NCI-H2227 (cell line): ENCODE results near the gene GALNT17.

Experiments used
- DNase-seq: peaks from one replicate; lab custom pipeline; 2025; ENCODE audit not compliant: unreplicated experiment; lab: John Stamatoyannopoulos, UW

Gene GALNT17

DNA sequence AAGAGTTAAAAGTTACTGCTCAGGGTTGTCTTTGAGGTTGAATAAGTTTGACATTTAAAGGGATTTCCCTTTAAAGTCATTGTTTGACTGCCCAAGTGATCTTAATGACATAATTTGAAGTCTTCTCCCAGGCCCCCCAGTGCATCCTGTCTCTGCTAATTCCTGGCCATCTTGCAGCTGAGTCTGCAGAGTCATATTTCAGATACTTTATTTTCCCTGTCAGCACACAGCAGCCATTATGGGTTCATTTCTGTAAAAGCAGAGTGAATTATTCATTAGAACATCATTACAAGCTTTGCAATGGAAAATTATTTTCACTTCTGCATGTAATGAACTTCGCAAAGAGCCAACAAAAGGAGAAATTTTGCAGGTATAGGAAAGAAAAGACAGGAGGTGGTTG lies 536.6 kb downstream of the GALNT17 start:
- no peak for DNase-seq

DNA sequence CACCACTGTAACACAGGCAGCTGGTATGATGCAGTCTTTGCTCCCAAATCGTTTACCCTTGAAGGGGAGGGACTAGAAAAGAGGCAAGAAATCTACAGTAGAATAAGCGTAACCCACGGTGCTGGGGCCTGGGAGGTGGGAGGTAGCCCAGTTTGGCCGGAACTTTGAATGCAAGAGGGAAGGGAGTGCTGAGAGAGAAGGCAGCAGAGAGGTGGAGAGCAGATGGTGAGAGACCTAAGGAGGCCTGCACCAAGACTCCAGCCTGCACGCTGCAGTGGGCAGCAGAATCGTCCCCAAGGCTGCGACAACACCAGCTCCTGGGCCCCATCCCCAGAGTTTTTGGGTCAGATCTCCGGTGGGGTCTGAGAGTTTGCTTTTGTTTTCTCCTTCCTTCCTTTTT lies 547.5 kb downstream of the GALNT17 start:
- DNase-seq: no peak

DNA sequence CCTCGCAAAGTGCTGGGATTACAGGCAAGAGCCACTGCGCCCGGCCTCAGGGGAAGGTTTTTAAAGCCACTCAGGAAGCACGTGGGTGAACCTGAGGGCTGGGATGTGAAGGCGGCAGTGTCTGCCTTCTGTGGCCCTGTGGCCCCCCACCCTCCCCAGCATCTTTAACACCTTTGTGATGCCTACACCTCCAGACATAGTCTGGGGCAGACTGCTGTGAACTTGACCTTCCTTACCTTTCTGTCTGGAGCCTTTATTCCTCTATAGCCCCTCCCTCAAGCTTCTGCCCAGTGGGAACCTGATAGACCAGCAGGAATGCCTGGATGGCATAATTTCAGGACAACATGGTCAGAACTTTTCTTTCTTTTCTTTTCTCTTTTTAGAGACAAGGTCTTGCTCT lies 550.2 kb downstream of the GALNT17 start:
- no peak for DNase-seq

GRCh38 chr7:71682841-71683781 lies 551.2 kb downstream of the GALNT17 start:
- DNase-seq: no peak

GRCh38 chr7:71687286-71687685 lies 555.3 kb downstream of the GALNT17 start:
- no peak for DNase-seq

GRCh38 chr7:71687831-71688599 lies 556.1 kb downstream of the GALNT17 start:
- no peak for DNase-seq

- DNase-seq: no peak
These were observed 559.6 kb downstream of the GALNT17 start for GRCh38 chr7:71691538-71691937.

DNA sequence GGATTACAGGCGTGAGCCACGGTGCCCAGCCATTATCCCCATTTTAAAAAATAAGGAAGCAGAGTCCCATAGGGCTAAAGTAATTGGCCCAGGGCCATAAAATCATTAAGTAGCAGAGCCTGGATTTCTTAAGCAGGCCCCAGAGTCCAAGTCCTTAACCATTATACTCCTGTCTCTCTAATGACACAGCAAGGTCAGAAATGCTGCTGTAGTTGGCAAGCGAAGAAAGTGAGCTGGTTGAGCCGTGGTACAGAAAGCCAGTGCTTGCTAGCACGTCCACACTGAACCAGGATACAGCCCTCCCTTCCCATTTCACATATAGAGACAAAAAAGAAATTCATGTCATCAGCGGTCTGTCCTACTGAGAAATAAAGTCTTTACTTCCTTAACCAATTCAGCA lies 562.7 kb downstream of the GALNT17 start:
- DNase-seq: no peak

DNA sequence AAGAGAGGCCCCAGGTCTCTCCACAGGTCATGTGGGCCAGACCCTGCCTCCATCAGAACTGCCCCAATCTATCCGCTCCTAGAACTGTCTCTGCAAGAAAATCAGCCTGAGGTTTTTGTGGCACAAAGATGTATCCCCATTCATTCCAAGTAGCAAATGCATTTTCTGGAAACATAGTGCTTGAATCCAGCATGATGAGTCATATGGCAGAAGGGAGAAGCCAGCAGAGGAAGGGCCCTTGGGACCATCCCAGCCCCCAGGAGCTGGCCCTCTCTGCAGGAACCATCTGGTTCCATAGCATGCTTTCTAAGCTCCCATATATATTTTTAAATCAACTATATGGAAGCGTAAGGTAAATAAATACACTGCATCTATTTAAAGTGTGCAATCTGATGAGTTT lies 563.2 kb downstream of the GALNT17 start:
- no peak for DNase-seq

GRCh38 chr7:71696511-71696910 lies 564.6 kb downstream of the GALNT17 start:
- no peak for DNase-seq

DNA sequence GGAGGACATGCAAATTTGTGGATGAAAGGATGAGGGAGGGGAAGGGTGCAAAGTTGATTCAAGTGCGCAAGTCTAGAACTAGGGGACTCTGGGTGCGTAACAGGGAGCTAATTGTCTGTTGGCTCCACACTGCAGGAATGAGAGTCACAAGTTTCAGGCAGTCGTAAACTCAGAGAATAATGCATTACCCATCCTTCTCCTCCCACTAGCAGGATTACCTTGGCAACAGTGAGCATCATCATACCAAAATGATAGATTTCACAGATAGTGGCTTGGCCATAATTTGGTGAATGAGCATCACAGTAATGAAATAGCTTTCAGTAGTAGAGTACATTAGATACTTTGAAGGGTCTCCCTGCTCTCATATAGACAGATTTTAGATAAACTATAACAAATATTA lies 565.5 kb downstream of the GALNT17 start:
- DNase-seq: no peak

- DNase-seq: no peak
These were observed 573.3 kb downstream of the GALNT17 start for GRCh38 chr7:71705217-71705616.

GRCh38 chr7:71705901-71706596 lies 574.1 kb downstream of the GALNT17 start:
- DNase-seq: no peak

DNA sequence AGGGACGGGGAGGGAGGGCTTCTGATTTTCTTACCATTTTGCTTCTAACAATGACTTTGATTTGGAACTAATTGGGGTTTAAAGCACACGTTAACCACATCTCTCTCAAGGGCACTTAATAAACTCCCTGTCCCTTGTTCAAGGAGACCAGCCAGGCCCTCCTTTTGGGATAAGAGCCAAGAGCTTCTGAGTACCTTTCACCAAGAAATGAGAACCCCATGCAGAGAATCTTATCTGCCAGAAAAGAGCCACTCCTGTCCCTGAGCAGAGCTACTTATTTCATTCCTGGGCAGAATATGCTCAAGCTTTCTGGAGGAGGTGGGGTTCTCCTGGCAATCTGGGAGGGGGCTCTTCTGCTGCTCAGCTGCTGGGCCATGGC lies 574.6 kb downstream of the GALNT17 start:
- DNase-seq: no peak

DNA sequence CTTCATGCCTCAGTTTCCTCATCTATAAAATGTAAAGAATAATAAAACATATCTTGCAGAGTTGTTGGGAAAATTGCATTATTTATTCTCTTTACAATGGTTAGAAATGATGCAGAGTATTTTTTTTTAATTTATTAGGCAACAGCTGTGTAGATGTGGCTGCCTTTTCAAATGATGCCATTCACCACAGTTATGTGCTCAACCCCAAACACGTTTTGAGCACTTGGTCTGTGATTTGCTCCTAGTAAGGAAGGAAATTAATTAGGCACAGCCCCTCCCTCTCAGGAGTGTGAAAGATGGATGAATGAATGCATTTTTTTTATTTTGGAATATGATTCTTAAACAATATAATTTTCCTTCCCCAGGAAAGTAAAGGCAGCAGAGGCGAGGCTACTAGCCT lies 575.1 kb downstream of the GALNT17 start:
- DNase-seq: no peak

DNA sequence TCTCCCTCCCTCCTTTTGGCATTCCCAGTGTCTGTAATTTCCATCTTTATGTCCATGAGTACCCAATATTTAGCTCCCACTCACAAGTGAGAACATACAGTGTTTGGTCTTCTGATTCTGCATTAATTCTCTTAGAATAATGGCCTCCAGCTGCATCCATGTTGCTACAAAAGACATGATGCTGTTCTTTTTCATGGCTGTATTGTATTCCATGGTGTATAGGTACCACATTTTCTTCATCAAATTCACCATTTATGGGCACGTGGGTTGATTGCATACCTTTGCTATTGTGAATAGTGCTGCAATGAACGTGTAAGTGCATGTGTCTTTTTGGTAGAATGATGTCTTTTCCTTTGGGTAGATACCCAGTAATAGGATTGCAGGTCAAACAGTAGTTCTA lies 576.8 kb downstream of the GALNT17 start:
- no peak for DNase-seq

GRCh38 chr7:71710442-71710841 lies 578.5 kb downstream of the GALNT17 start:
- DNase-seq: no peak

DNA sequence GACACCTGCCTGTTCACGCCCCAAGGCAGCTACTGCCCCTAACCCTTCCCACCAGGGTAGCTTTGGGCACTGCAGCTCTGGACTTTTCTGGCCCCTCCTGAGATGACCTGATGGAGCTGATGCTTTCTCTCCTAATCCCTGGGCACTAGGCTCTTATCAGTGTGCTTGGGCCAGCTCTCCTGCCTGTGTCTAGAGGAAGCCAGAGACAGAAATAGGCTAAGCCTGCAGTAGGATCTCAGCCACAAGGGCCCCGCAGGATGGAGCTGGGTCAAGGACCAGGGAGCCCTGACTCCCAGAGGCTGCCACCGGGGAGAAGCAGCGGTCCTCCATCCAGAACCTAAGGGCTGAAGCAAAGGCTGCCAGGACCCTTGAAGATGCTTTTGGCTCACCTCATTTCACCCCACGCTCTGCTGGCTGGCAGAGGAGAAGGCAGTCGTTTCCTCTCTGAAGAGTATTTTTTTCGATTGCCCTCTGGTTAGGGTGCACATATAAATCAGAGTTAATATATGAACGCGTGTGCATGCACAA lies 580.8 kb downstream of the GALNT17 start:
- no peak for DNase-seq

GRCh38 chr7:71716690-71717089 lies 584.7 kb downstream of the GALNT17 start:
- no peak for DNase-seq

DNA sequence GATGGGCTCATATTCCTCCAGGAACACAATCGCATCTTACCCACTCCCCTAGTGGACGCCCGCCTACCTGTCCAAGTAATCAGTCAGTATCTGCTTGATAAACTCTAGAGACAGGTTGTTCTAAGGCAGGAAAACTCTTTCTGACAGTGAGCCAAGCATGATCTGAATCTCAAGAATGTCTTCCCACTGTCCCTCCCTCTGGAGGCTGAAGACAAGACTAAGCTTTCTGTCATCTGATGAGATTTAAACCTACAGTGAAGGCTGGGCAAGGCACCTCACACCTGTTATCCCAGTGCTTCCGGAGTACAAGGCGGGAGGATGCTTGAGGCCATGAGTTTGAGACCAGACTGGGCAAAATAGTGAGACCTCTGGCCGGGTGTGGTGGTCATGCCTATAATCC lies 586.6 kb downstream of the GALNT17 start:
- DNase-seq: no peak

- no peak for DNase-seq
These were observed 589.8 kb downstream of the GALNT17 start for GRCh38 chr7:71721742-71722141.
